GM21515 (cell line): ENCODE data around the gene PINK1.

Experiments
- ATAC-seq: cut with Tn5 transposase; IDR thresholded peaks from one replicate; pipeline ENCODE4 v1.9.1; 2021; ENCODE audit not compliant: unreplicated experiment

PINK1 gene

DNA sequence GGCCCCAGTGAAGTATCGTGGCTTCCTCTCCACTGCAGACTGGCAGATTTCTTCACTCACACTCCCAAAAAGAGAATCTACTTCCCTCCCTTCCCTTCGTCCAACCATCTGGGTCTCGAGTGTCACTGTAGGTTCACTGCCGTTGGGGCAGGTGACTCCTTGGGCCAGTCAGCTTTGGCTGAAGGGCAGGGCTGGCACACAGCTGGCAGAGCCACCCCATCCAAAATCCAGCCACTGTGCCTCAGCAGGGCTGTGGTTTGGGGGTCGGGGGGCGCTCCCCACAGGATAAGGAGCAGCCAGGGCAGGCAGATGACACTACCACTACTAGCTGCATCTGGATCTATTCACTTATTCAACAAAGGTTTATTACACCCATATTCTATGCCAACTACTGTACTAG lies 9.8 kb downstream of the PINK1 start:
- no peak for ATAC-seq

DNA sequence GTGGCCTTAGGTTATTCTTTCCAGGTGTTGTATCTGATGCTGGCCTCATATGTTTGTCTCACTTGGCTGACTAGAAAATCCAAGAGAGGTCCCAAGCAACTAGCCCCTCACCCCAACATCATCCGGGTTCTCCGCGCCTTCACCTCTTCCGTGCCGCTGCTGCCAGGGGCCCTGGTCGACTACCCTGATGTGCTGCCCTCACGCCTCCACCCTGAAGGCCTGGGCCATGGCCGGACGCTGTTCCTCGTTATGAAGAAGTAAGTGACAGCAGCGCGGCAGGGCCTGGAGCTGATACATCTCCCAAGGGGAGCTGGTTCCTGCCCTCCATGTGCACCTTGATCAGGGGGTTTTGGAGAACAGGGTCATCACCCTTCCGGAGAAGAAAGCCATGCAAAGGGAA lies 11.2 kb downstream of the PINK1 start:
- ATAC-seq = no peak

DNA sequence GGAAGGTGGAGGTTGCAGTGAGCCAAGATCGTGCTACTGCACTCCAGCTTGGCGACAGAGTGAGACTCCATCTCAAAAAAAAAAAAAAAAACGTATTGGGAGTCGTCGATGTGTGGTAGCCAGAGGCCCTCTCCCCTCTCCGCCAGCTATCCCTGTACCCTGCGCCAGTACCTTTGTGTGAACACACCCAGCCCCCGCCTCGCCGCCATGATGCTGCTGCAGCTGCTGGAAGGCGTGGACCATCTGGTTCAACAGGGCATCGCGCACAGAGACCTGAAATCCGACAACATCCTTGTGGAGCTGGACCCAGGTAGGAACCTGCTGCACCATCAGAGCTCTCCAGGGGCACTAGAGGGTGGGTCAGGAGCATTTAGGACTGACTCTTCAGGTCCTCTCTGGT lies 12.2 kb downstream of the PINK1 start:
- ATAC-seq = no peak

DNA sequence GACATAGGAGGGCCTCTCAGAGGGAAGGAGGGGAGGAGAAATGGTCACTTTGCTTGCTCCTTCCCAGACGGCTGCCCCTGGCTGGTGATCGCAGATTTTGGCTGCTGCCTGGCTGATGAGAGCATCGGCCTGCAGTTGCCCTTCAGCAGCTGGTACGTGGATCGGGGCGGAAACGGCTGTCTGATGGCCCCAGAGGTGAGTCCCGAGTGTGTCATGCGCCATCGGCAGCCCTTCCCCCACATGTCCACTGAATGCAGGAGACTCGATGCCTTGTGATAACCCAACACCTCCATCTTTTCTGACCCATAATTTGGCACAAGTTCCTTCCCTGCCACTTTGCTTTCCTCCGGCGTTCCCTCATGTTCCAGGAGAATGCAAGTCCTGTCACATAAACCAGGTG lies 15.2 kb downstream of the PINK1 start:
- no peak for ATAC-seq

DNA sequence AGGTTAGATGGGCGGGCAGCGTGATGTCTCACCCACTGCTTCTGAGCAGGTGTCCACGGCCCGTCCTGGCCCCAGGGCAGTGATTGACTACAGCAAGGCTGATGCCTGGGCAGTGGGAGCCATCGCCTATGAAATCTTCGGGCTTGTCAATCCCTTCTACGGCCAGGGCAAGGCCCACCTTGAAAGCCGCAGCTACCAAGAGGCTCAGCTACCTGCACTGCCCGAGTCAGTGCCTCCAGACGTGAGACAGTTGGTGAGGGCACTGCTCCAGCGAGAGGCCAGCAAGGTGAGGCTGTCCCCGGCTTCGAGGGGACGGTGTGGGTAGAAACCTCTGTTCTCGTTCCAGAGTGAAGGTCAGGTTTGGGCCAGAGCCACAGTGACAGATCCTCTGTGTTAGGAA lies 15.7 kb downstream of the PINK1 start:
- ATAC-seq = no peak

DNA sequence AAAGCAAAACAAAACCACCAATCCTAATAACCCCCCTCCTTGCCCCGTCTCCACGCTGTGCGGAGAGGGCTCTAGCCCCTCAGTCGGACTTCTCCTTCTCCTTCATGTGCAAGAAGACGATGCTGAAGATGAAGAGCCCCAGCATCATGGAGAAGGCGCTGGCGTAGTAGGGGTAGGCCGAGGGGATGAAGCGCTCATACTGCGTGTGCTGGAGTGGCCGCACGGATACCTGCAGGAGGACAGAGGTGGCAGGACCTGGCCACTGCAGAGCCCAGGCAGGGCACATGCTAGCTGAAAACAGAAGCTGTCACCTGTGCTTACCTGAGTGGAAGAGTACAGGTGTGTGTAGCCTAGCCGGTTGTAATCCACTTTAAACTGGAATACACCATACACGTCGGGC lies 19.0 kb downstream of the PINK1 start:
- no peak for ATAC-seq

DNA sequence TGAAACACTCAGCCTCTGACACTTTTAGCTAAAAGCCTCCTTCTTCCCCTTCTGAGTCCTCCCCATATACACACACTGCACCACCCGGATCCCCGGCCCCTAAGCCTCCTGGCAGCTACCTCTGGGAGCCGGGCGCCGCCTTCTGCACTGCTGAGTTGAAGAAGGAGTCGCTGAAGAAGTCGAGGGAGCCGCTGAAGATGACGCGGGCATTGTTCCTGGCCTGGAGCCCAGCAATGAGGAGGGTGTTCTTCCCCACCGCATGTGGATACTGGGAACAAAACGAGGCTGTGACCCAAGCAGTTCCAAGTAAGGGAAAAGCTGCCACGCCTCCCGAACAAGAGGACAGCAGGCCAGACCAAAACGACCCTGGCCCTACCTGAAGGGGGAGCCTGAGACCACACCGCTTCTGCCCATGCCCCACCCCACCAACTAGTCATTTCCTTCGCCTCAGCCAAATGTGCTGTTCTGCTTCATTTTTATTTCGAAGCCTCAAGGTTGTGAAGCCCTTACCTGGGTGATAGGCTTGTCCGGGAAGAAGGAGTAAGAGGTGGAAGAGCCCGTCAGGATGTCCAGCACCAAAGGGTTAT lies 20.9 kb downstream of the PINK1 start:
- ATAC-seq = no peak

DNA sequence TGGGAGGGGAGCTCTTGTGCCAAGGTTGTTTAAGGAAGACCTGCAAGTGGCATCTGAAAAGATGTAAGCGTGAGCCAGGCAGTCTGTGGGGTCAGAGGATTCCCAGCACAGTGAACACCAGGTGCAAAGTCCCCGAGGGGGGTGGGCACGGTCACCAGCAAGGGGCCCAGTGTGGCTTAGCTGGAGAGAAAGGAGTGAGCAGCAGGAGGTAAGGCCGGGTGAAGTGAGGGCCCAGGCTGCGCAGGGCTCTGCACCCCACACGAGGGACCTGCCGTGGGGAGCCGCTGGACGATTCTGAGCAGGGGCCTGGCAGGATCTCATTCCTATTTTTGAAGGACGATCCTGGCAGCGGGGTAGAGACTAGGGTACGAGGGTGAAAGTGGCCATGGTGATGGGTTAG lies 23.8 kb downstream of the PINK1 start:
- ATAC-seq = no peak

DNA sequence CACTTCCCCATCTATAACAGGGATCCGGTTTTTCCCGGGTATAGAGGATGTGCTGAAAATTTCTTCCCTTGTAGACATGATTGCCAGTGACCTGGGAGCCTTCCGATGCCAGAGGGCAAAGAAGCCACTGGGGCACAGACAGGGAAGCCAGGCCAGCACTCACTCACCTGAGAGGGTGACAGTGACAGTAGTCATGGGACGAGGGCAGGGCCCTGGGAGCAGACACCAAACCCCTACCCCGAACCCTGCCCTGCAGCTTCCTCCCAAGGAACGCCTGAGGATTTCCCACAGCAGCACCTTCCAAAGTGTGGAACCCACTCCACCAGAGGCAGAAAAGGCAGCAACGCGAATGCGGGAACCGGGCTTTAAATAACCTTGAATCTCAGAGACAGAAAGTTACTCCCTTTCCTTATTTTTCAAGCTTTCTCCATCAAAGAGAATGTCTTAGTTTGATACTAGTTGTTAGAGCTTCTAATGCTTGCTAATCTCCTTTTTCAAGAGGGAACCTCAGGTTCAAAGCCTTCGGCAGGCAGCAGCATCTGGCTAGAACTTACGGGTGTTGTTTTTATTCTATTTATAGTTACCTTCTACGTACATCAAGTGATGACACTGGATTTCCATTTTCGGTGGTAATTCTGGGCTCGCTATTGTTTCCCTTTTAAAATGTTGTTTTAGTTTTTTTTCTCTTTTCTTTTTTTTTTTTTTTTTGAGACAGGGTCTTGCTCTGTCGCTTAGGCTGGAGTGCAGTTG lies 25.1 kb downstream of the PINK1 start:
- ATAC-seq = no peak

DNA sequence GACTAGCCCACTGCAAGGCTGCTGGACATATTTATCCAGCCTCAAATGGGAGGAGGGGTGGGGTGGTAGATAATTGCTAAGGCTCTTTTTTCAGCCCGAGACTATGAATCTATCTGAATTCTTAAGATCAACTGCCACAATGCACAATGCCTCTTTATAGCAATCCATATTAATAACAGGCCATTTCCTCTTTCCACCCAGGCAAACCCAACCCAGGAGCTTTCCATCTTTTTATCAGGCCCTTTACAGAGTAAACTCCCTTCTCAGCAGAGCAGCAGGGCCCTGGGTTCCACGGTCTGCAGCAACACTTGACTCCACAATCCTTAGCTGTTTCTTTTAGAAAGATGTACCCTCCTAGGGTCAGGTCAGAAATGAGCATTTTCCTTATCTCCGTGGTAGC lies 27.1 kb downstream of the PINK1 start:
- no peak for ATAC-seq

DNA sequence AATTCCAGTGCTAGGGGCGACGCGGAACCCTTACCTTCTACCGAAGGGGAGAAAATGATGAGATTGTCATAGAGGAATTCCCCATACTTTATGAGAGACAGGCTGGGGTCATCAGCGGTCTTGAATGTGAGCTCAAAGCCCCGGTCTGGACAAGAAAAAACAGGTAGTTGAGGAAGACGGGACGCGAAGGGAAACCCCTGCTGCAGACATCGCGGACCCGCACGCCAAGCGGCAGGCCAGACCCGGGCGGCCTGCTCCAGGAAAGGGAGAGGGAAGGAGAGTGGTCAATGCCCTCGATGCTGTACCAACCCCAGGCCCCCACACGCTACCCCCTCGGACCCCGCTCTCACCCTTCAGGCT lies 27.6 kb downstream of the PINK1 start:
- peak; percentile 4 for ATAC-seq

DNA sequence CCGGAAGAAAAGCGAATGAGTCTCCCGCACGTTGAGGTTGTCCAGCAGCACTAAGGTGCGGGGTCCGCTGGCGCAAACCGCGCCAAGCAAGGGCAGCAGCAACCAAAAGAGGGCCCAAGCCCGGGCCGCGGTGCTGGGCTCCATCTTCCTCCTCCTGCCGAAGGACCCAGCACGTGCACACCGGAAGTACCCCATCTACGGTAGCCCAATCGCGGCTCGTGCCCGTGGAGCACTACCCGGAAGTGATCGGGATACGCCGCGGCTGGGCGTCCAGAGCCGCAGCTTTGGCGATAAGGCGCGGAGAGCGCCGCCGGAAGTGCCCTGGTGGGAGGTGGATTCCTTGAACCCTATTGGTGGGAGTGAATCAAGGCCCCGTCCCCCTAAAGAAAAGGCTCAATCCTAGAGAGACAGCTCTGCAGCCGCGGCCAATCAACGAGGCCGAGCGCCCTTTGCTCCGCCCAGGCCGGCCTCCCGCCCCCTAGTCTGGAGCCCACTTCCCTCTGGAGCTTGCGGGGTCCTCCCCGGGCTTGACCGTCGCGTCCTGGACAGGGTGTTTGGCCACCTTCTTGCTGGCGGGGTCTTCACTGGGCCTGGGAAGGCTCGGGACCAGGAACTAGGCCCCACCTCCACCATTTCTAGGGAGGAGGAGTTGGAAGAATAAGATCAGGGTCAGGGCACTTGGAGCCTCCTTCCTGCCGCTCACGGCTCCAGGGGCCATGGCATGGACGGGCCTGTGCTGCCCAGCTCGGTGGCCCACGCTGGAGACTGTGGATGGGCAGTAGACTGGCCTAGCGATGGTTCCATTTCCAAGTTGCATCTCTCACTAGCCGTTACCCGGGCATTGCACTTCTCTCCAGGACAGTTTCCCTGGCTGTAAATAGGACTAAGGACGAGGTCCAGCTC lies 28.2 kb downstream of the PINK1 start, which contains the start of gene DDOST:
Gene DDOST (minus strand): TSS at position 163 of the 903 bp plus-strand sequence. CDS start 19 bp downstream, at position 144.
- peak; percentile 93 for ATAC-seq

DNA sequence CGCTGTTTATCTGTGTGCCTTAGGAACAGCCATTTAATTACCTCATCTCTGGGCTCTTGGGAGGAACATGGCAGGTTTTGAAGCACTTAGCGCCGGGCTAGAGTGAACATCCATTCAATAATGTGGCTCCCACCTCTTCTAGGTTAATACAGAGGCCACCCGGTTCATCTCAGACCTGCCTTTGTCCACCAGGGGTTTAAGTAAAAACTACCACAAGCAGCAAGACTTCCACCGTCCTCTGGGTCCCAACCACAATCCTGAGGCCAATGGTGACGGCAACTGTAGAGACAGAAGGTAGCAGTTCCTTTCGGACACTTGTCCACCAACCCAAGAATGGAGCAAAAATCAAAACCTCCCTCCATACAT lies 28.8 kb downstream of the PINK1 start:
- ATAC-seq = no peak

DNA sequence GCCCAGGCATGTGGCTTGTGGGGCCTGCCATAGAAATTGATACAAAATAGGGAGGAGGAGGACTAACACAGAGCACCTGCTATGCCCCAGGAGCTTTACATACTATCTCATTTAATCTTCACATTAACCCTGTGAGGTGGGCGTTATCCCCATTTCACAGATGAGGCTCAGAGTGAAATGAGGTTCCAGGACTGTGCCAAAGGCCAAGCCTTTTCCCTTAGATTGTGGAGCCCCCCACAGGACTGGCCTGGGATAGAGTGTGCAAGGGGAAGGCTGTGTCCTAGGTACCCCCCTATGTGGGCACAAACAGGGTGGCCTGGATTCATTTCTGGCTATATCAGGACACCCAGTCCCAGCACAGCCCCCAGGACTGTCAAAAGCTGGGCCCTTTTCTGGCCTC lies 30.1 kb downstream of the PINK1 start:
- ATAC-seq = no peak

DNA sequence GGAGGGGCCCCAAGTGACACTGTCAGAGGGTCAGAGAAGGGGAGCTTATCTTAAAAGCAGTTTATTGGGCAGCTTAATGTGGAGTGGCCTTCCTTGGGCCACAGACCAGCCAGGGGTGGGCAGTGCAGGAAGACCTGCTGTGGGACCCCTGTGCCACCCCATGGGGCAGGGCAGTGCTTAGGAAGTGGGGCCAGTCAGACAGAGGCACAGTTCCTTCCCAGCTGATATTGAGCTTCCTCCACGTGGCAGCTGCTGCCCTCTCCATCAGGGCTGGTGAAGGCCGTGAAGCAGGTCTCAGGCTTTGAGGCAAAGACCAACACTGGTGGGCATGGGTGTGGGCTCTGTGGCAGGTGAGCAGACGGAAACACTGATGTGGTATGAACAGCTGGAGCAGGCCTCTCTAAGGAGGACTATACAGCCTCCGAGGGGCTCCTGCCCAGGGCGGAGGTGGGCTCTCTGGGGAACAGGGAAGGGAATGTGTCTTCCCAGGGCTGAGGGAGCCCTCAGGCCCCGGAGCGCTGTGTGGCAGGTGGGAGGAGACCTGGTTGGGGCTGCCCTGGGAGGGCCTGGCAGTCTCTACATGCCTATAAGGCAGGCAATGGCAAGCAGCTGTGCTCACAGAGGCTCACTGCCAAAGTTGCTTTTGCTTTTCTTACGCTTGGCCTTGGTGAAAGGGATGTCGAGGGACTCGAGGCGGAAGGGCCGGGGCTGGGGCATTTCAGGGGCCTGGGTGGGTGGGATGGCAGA lies 30.9 kb downstream of the PINK1 start:
- ATAC-seq = no peak

DNA sequence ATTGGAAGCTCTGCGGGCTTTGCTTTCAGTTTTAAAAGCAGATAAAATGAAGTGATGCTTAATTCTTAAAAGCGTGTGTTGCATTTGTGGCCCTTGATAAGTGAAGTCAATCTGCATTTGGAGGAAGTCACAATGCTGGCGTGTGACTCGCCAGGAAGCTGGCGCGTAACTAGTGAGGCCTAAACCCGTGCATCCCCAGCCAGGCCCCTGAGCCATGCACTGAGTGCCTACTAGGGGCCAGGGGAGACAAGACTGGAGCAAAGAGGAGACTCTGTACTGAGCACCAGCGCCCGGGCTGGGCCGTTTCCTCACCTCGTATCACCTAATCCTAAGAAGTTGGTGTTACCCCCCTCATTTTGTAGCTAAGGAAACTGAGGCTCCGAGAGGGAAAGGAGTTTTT lies 32.5 kb downstream of the PINK1 start:
- no peak for ATAC-seq

DNA sequence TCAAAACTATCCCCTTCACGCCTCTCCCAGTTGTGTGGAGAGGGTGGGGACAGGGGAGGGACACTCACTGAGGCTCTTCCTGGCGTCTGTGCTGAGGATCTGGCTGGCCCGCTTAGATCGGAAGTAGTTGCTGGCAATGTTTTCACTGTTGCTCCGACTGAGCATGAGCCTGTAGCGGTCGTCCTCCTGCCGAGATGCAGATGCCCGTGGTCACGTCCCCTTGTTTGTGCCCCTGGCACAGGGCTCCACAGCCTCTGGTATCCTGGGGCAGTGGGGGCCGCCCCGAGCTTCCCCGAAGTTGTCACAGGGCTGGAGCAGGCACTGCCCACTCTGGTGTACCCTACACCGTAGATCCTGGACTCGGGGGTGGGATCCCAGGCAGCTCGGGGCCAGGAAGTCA lies 32.9 kb downstream of the PINK1 start:
- ATAC-seq = no peak

DNA sequence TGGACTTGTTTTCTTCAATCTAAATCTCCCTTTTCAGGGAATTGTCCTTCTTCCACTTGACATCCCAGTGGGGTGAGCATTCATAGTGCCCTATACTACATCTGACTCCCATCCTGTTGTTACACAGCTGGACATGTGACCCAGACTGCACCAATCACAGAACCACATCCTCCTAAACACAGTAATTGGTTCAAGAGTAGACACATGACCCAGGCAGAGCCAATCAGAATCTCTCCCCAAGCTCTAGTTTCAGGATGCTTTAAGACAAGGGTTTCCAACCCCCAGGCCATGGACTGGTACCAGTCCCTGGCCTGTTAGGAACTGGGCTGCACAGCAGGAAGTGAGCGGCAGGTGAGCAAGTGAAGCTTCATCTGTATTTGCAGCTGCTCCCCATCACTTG lies 33.5 kb downstream of the PINK1 start:
- no peak for ATAC-seq

DNA sequence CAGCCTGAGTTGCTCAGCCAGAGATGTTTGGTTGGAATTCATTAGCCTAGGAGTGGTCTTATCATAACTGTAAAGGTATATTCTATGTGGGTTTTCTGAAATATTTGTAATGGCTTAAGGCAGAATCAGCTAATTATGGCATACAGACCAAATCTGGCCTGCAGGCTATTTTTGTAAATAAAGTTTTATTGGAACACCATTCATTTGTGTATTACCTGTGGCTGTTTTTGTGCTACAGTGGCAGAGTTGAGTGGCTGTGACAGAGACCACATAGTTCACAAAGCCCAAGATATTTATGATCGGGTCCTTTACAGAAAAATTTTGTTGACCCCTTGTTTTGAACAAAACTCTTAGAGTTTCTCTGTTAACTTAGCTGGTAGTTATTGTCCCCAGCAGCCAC lies 35.3 kb downstream of the PINK1 start:
- no peak for ATAC-seq

DNA sequence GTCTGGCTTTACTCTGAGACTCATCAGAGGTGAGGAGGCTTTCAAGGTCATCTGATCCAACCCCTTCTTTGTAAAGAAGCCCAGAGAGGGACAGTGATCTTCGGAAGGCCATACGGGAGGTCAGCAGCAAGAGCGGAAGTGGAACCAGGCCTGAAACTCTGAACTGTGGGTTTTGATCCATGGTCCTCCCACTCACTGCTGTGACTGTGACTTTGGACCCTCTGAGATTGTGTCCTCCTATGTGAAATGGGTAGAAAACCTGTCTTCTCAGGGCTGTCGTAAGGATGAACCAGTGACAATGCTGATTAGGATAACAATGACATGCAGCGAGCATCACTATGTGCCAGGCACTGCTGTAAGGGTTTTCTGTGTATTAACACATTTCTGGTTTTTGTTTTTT lies 37.7 kb downstream of the PINK1 start:
- no peak for ATAC-seq

DNA sequence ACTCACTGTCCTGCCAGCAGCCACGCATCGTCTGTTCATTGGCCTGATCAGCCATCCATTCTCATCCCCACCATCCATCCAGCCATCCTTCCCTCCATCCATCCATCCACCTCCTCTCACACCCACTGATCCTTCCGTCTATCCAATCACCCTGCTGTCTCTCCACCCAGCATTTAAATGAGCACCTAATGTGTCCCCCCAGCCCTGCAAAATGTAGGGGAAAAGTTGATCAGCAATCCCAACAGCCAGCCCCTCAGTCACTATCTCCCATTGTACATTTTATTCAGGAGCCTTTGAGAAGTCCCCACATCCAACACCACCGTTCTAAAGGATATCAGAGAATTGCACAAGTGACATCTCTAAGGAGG lies 39.0 kb downstream of the PINK1 start:
- ATAC-seq = no peak
